Stimulated activated CD8-positive, alpha-beta memory T cell treated with anti-CD3 and anti-CD28 coated beads, Interleukin-15, amount 100 ng/mL, for 4 hours (primary cell): ENCODE data around the gene SGO2.

ENCODE experiments used
- DNase-seq, 2 donors: peaks; one replicate each; pipeline ENCODE4 v3.0.0-alpha.2; 2020; ENCODE audit warnings: low read depth in 2 of 2

SGO2 gene

DNA sequence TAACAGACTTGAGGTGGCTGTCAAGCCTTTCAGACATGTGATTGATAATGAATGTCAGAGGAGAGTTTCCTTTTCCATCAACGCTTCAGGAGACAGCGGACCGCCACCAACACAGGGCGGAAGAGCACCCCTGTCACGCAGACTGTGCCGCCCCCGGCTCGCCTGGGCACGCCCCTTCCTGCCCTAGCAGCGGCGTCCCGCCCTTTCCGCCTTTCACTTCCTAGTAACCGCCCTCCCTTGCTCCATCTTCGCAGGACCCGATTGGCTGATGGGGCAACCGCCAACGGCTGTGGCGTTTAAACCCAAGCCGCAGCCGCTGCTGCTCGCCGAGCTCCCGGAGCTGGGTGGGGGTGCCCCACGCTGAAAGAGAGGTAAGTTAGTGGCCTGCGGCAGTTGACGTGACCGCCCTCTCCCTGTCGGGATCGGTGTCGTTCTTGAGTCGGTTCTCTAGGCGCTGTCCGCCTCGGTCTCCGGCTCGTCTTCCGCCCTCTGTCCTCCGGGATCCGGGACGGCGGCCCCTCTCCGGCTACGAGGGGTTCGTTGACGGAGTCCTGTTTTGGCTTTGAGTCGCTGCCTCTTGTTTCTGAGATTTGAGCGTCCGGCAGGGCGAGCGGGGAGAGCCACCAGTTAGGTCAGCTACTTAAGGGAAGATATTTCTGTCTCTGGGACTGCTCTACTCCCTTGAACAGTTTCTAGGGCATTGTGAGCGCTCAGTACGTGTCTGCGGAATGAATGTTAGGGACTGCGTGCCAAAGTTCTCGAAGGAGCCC, at the start of gene SGO2:
SGO2 (plus strand) TSS at position 326 of the 770 bp plus-strand sequence. CDS start 6,769 bp downstream, outside the sequence.
- peak; percentile 91 to 92 for DNase-seq

DNA sequence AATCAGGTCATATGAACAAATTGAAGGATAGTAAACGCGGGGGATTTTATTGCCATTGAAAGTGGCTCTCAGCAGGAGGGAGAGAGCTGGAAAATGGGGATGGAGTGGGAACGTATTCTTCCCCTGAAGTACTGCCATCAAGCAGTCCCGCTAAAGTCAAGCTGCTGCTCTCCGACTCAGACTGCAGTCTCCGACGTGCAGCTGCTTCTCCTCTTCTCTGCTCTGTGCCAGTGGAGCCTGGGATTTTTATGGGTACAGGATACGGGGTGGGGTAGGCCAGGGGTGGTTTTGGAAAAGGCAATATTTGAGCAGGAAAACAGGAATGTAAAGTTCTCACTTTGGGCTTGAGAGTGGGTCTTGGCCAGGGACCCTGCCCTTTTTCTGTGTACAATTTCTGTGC, 49.2 kb upstream of the SGO2 start:
- no peak for DNase-seq

DNA sequence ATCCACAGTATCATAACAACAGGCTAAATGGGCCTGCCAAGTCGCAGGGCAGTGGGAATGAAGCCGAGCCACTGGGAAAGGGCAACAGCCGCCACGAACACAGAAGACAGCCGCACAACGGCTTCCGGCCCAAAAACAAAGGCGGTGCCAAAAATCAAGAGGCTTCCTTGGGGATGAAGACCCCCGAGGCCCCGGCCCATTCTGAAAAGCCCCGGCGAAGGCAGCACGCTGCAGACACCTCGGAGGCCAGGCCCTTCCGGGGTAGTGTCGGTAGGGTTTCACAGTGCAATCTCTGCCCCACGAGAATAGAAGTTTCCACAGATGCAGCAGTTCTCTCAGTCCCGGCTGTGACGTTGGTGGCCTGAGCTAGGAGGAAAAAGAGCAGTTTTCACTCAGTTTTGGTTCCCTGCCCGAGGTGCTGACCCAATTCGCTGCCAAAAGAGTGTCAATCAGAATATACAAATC, 48.3 kb upstream of the SGO2 start:
- no peak for DNase-seq

- DNase-seq = no peak
Measured at GRCh38 chr2:200479692-200480265, 46.2 kb upstream of the SGO2 start.

GRCh38 chr2:200482194-200482593, 43.8 kb upstream of the SGO2 start:
- DNase-seq = no peak

DNA sequence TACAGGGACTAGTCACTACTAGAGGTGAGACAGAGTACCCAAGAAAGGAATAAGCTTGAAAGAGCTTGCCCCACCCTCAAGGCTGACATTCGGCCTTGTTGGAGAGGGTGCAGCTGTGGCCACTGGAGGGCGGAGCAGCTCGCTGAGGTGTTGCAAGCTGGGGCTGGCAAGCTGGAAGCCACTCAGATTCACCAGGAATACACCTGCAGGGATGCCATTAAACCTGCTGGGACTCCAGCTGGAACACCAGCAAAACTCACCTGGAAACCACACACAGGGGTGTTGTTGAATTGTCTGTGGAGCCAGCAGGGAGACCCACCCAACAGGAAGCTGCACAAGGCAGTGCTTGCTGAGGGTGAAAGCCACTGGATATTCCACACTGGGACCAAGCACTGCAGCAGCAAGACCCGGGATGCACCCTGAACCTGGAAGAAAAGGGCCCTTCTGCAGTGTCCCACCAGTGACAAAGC, 42.2 kb upstream of the SGO2 start:
- DNase-seq = no peak

DNA sequence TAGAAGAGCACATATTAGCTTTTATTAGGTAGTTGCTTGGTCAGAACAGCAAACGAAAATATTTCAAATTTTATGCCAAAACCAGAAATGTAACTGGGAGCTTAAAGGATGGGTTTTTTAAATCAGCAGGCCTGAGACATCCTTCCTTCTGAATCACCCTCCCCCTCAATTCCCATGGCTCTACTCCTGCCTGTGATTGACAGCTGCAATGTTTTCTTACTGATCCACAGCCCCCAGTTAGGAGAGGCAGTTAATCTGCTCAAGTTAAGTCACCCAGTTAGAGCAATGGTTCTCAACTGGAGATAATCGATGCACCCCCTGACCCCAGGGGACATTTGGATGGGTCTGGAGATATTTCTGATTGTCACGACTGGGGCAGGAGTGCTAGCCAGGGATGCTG, 41.1 kb upstream of the SGO2 start:
- no peak for DNase-seq

GRCh38 chr2:200486529-200486928, 39.5 kb upstream of the SGO2 start:
- DNase-seq = no peak

DNA sequence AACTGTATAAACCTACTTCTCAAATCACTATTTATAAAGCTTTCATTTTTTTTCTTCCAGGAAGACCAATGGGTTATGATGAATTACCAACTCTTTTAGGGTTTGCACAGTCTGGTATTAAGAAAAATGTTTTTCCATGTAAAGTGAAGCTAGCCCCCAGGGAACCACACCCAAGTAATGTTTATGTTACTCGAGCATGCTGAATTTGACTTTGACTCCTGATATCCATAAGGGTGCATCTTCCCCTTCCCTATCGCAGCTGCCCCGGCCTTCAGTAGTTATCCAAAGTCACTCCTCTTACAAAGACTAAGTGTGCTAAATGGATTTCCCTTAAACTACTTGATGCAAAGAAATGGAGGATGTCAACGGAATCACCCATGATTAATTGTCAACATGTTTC, 37.8 kb upstream of the SGO2 start:
- no peak for DNase-seq

- no peak for DNase-seq
Measured at GRCh38 chr2:200490001-200490400, 36.0 kb upstream of the SGO2 start.

- no peak for DNase-seq
Measured at GRCh38 chr2:200492656-200493055, 33.4 kb upstream of the SGO2 start.

- DNase-seq = no peak
Measured at GRCh38 chr2:200494048-200494447, 32.0 kb upstream of the SGO2 start.

GRCh38 chr2:200496696-200497095, 29.3 kb upstream of the SGO2 start:
- no peak for DNase-seq

- DNase-seq = no peak
Measured at GRCh38 chr2:200498402-200499162, 27.4 kb upstream of the SGO2 start.

DNA sequence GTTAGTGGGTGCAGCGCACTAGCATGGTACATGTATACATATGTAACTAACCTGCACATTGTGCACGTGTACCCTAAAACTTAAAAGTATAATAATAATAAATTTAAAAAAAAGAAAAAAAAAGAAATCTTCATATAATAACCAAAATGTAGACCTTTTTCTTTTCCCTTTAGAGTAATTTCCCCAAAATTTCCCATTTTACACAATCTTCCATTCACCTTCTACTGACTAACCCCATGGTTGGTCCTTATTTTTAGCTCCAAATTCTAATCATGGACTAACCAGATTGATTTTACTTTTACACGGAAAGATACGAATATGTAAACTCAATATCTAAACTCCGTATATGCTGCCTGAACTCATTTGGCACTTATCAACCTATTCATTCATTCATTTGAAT, 23.8 kb upstream of the SGO2 start:
- no peak for DNase-seq

- DNase-seq = no peak
Measured at GRCh38 chr2:200506679-200507078, 19.3 kb upstream of the SGO2 start.

DNA sequence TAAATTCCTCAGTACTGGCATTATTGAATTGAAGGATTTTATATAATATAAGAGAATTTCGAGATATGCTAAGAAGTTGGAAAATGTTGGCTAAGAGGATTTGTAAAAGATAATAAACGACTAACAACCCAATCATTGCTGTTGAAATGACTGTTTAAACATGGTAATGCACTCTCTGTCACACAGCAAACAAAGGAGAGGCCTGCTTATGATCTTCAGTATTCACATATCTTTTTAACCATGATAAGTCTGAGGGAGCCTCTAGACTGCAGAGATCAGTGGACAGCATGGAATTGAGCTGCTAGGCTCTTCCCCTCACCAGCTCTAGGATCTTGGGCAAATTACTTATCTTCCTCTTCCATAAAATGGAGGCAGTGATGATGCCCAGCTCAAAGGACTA, 18.8 kb upstream of the SGO2 start:
- DNase-seq = no peak

DNA sequence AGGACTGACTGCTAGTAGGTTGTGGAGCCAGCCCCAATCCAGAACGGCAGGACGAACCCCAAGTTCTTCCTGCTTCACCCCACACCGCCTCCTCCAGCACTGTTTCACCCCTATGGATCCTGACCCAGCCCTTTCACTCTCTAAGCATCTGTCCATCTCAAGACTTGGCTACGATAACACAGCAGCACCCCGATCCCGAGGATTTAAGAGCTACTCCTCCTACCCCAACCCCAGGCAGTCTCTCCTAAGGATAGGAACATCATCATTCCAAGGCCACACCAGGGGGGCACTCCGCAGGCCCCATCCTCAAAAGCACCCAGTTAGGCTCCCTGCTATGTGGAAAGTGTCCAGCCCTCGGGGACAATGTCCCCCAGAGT, 16.8 kb upstream of the SGO2 start:
- DNase-seq = no peak

- peak; percentile 81 to 85 for DNase-seq
Measured at GRCh38 chr2:200509612-200510433, 16.2 kb upstream of the SGO2 start, which contains the start of gene KCTD18. KCTD18 (minus strand) TSS chr2:200510068; CDS start chr2:200507016, 3,052 bp downstream.

DNA sequence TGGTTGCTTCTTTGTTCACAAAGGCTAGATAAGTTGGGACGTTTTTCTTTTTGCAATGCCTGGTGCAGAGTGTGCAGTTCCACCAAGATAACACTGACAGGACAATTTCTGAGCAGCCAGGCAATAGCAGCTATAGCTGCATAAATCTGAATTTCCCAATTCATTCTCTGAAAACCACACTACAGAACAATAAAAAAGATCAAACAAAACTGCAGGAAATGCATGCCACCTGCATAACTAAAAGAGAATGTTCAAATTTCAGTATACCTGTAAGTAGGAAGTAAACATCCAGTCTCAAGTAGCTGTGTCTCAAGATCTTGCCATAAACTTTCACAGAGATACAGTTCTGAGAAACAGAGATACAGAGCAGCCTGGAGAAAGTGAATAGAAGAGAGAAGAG, 10.9 kb upstream of the SGO2 start:
- no peak for DNase-seq

DNA sequence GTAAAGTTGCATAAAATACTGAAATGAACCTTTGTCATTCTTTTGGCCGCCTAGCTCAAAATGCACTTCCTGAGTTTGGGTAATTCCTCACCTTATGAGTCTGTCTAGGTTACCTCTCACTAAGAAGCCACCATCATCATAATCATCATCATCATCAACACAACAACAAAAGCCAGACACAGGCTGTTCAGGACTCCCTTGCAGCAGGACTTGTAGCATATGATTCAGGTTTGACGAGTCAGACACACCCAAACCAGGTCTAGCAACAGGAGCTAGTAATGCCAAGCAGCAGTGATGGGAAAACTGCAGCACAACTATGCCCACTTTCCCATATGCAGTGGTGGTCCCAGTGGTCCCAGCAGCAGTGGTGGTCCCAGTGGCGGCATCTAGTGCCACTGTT, 2.8 kb upstream of the SGO2 start:
- DNase-seq = no peak

DNA sequence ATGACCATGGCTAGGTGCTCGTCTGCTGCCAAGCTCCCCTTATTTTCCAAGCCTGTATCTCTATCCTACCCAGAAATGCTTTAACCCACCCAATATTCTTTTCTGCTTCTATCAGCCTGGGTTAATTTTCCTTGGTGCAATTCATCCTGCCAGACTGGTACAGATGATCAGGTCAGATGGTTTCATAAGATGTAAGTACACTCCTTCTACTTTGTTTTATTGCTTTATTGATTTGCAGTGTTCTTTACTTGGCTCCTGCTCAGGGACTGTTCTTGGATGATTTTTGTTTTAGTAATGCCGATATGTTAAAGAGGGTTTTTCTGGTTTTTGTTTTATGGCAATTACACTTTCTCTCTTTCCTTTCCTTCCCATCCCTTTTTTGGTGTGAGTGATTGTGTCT, 2.4 kb upstream of the SGO2 start:
- DNase-seq = no peak
